HG03575 (cell line): ENCODE measurements around the gene TXNIP.

ENCODE experiments used
- ATAC-seq: cut with Tn5 transposase; IDR thresholded peaks from one replicate; pipeline ENCODE4 v1.9.1; 2021; ENCODE audit not compliant: unreplicated experiment, insufficient number of reproducible peaks, low FRiP score; ENCODE audit errors: extremely low read depth

Gene TXNIP

GRCh38 chr1:145990249-145990855, 6.0 kb downstream of the TXNIP start:
- no peak for ATAC-seq

GRCh38 chr1:145988773-145989172, 7.6 kb downstream of the TXNIP start:
- ATAC-seq = no peak

- no peak for ATAC-seq
These were observed 8.5 kb downstream of the TXNIP start for GRCh38 chr1:145987926-145988325.

- ATAC-seq = no peak
These were observed 9.8 kb downstream of the TXNIP start for GRCh38 chr1:145986551-145986950.

- no peak for ATAC-seq
These were observed 10.6 kb downstream of the TXNIP start for GRCh38 chr1:145985502-145986439.

- no peak for ATAC-seq
These were observed 11.3 kb downstream of the TXNIP start for GRCh38 chr1:145985129-145985501.

GRCh38 chr1:145983960-145984830, 12.2 kb downstream of the TXNIP start:
- ATAC-seq = no peak

- no peak for ATAC-seq
These were observed 13.1 kb downstream of the TXNIP start for GRCh38 chr1:145983206-145983675.

GRCh38 chr1:145982010-145982723, 14.2 kb downstream of the TXNIP start:
- no peak for ATAC-seq

- ATAC-seq = no peak
These were observed 15.9 kb downstream of the TXNIP start for GRCh38 chr1:145980457-145980994.

GRCh38 chr1:145979746-145980456, 16.5 kb downstream of the TXNIP start:
- no peak for ATAC-seq

GRCh38 chr1:145978854-145979745, 17.3 kb downstream of the TXNIP start:
- ATAC-seq = peak; percentile 60

- no peak for ATAC-seq
These were observed 17.9 kb downstream of the TXNIP start for GRCh38 chr1:145978471-145978853.

GRCh38 chr1:145977486-145978470, 18.6 kb downstream of the TXNIP start:
- ATAC-seq = no peak

- ATAC-seq = no peak
These were observed 19.4 kb downstream of the TXNIP start for GRCh38 chr1:145977016-145977415.

GRCh38 chr1:145975216-145975615, 21.2 kb downstream of the TXNIP start:
- ATAC-seq = no peak
